Fibroblast of upper back skin (primary cell): ENCODE data around the gene MAP4K2.
"Not testable (repeated sequence)": the region's sequence is repeated elsewhere in the genome, so short reads cannot be mapped to it uniquely, and the experiment has no call there.

Source experiments
- DNase-seq: peaks from one replicate; pipeline ENCODE4 v3.0.0-alpha.2; 2013

Gene MAP4K2

DNA sequence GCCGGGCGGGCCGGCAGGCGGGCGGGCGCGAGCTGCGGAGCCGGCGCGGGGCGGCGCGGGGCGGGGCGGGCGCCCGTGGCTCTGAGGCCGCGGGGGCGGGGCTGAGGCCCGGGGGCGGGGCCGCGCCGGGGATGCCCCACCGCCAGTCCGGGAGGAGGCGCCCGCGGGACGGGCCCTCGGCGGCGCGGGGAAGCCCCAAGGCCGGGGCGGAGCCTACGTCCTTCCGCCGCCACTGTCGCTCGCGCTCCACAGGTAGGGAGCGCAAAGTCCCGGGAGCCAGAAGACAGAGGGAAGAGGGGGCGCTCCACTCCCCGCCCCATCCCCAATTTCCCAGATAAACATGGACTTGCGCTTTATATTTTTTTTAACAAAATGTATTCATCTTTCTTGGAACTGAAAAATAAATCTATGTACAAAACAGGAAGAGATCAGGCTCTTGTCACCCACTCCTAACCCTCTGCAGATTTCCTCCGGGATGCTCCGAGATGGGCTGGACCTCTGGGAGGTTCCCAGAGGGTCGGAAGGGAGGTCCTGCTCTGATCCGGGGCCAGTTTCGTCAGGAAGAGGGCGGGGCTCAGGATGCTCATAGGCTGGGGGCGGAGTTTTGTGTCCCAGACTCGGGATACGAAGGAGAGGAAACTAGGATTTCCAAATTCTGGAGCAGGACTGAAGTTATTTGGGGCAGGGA is at the start of gene MAP4K2:
Gene MAP4K2 (minus strand): TSS at position 57 of the 688 bp plus-strand sequence. CDS start 65 bp downstream, outside the sequence.
- peak; percentile 82 for DNase-seq

DNA sequence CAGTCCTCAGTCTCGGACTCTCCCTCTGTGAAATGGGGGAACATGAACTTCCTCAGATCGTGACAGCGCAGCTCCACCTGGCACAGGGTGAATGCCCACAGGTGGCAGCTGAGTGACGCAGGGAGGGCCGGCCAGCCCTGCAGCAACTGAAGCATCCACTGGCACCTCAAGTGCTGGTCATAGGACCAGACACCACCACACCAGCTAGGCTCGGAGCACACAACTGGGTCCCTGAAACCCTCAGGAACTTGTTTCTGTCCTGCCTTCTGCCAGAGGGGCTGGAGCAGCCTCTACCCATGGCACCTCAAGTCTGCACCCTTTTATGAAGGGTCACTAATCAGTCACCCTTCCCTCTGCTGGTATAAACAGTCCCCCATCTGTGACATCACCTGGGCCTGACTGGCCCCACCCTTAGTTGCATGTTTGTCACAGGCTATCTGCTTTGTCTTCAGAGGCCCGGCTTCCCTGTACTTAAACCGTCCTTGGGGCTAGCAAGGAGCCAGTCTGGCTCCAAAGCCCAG is 48.9 kb upstream of the MAP4K2 start:
- DNase-seq, result no peak

DNA sequence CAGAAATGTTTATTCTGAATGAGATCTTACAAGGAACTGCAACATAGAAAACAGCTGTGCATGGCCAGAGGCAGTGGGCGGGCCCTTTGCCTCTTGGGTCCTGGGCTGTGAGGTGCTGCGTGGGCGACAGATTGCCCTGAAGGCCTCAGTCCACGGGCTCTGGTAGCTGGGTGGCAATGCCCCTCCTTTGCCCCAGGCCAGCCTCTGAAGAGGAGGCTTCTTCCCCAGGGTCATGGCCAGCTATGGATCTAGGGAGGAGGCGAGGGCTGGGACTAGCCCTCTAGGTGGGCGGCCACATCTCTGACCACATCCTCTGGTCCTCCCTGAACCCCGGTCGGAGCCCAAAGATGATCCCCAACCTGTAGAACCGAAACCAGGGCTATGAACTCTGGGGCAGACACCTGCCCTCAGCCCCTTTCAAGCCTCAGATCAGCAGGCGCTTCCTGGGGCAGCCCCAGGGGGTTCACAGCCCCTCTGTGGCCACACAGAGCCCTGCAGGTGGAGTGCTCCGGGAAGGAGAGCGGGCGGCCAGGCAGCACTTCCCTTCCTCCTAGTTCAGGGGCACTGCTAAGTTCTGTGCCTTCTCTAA is 48.1 kb upstream of the MAP4K2 start:
- no peak for DNase-seq

DNA sequence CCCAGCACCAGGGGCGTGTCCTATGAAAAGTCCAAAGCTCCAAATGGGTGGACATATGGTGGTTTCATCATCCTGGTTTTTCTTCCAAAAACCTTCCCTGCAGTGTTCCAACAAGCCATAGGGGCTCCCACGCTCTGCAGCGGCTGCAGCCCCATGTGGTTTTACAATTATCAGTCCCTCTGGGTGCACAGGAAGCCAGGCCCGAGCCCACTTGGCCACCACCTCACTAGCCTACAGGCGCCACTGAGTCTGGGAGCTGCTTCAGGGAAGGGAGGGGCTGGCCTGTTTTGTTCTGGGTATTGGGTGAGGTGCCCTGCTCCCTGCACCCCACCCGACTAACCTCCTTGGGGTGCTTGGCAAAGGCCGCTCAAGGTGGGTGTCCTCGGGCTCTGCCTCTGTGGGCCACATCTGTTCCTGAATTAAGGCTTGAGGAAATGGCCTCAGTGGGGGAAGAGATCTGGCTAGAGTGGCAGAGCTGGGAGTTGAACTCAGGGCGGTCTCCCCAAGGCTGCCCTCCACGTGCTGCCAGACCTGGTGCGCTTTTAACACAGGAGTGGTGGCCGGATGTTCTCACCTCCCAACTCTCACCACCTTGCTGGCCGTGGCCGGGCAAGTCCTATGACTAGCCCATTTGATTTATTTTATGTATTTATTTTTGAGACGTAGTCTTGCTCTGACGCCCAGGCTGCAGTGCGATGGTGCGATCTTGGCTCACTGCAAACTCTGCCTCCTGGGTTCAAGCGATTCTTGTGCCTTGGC is 46.8 kb upstream of the MAP4K2 start:
- peak; percentile 42 for DNase-seq

DNA sequence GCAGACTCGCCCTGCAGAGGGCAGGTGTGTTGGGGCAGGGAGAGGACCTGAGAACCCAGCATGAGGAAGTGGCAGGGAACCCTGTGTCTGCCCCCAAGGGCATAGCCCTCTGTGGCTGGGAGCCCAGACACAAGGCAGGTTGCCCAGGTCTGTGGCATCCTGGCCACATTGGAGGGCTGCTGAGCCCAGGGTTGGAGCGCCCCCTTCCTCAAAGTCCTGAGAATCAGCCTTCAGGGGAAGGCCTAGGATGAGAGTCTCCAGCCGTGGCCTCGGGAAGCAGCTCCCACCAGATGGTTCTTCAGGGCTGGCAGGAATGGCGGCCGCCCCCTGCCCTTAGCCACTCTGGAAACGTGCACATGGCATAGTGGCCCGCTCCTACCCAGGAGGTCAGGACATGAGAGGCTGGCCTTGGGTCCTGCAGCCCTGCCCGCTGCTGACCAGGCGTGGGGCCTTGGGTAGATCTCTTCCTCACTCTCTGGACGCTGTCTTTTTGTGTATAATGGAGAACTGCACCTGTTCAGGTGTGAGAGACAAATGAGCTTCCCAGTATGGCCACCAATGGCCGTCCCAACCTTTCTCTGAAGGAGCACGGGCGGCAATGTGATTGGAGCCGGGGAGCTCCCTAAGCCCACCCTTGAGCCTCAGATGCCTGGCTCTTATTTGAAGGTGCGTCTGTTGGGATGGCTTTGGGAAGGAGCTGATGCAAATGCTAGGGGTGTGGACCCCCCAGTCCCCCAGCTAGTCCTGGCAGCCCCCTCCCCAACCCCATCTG is 46.0 kb upstream of the MAP4K2 start:
- DNase-seq, result no peak

DNA sequence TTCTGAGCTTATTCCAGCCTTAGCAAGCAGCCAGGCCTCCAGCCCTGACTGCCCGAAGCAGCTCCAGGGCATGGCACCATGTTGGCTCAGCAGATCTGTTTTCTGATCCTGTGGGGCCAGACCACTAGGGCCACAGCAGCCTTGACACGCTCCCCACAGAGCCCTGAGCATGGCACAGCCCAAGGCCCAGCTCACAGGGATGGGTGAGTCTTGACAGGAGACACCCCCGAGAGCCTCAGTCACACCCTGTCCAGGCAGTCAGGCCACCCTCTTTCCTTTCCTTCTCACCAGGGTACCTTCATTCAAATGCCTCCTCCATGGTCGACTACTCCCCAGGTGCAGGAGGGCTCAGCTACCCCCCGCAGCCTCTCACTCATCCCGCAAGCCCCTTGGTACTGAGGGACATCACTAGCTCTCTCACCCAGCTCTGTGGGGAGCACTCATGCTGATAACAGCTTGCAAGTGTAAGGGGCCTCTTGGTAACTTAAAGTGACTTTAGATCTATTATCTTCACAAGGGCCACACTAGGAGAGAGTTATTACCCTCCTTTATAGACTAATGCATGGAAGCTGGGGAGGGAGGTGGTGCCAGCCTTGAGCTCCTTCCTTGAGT is 45.3 kb upstream of the MAP4K2 start:
- no peak for DNase-seq

DNA sequence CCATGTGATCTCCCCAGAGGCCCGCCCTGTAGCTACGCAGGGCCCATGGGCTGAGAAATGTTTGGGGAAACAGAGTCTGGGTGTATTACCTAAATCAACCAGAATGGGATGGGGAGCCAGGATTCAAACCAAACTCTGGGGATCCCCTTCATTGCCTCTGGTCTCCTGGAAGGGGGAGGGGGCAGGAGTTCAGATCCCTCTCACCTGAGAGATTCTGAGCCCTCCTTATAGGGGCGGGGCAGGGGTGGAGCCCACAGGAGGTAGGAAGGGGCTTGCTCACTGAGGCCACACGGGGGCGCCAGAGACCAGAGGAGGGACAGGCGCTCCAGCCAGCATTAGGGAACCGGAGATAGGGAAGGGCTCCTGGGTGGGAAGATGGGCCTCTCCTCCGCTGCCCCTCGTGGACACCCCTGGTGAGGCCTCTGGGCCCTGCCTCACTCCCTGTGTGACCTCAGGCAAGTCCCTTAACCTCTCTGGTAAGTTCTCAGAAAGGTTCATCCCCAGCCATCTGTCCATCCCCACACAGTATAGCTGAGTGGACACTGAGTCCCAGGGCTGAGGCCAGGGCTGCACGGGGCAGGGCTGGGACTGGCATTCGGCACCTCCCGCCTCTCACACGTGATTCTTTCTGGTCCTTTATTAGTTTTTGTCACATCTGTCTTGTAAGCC is 44.1 kb upstream of the MAP4K2 start:
- DNase-seq, result peak; percentile 89

DNA sequence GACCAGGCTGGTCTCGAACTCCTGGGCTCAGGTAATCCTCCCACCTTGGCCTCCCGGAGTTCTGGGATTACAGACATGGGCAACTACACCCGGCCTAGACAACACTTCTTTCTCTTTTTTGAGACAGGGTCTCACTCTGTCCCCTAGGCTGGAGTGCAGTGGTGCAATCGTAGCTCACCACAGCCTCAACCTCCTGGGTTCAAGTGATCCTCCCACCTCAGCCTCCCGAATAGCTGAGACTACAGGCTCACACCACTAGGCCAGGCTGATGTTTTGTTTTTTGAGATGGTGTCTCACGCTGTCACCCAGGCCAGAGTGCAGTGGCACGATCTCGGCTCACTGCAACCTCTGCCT is 42.7 kb upstream of the MAP4K2 start:
- not testable (repeated sequence) for DNase-seq

DNA sequence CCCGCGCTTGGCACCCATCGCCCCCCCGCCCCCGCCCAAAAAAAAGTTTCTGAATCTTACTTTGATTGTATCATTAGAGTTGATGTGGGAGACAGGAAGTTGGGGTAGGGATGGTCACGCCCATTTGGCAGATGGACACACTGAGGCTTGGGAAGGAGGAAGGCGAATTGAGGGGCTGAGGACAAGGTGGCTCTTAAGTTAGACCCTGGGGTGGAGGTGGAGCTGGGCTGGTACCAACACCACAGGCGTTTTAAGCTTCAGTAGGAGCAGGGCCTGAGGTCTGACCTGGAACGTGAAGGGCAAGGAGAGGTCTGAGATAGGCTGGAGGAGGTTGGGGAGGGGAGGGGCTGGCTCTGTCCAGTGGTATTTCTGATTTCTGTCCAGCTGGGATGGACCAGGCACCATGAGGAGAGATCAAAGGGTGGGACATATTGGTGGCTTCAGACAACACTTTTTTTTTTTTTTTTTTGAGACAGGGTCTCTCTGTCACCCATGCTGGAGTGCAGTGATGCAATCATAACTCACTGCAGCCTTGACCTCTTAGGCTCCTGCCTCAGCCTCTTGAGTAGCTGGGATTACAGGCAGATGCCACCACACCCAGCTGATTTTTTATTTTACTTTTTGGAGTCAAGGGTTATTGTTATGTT is 42.2 kb upstream of the MAP4K2 start:
- no peak for DNase-seq

DNA sequence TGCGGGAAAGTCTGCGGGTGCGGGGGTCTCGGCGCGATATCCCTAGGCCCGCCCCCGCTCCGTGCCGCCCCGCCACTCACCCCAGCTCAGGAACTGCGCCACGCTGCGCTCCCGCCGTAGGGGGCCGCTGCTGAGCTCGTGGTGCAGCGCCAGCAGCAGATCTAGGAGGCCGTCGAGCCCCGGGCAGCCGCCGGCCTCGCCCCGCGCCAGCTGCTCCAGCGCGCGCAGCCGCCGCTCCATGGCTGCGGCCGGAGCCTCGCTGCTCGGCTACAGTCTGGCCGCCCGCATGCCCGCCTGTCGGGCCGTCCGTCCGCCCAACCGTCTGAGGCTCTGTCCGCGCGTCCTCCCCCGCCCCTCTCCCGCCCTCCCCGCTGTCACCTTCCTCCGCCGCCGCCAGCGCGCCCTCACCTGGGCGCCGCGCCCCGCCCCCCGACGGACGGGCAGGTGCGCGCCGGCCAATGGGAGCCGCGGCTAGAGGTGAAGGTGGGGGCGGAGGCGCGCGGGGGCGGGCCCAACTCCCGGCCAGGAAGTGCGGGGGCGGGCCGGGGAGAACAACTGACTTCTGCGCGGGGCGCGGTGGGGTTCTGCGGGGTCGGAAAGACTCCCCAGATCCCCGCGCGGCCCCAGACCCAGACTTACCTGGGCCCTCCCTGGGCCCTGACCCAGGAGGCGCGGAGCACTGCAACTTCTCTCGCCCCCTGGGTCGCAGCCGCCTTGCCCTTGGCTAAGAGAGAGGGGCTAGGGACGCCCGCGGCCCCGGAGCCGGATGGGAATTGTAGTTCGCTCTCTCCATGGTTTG is 41.5 kb upstream of the MAP4K2 start, which contains the start of gene CDC42BPG:
Gene CDC42BPG (minus strand): TSS at position 324 of the 799 bp plus-strand sequence. CDS start 84 bp downstream, at position 240.
- DNase-seq, result peak; percentile 52

DNA sequence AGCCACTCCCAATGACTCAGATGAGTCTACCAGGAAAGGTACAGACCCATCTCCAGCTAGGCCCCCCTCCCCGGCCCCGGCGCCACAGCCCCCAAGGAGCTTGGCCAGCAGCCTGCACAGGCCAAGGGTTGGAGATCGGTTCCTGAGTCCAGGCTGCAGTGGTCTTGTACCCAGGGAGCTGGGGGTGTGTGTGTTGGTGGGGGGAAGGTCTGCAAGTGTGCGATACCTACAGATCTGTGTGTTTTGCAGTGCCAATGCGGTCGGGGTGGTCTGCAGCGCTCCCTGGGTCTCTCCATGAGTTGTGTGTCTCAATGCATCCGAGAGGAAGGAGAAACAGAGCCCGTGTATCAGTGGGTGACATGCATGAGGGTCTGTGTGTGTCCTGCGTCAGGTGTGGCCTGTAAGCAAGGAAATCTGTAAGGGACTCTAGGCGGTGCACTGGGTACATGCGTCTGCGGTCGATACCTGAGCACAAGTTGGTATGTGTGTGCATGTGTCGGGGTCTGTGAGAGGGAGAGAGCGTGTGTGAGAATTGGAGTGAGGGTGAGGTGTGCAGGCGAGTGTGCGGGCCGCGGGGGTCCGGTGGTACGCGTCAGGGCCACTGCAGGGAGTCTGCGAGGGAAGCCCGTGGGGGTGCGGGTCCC is 40.8 kb upstream of the MAP4K2 start:
- no peak for DNase-seq

DNA sequence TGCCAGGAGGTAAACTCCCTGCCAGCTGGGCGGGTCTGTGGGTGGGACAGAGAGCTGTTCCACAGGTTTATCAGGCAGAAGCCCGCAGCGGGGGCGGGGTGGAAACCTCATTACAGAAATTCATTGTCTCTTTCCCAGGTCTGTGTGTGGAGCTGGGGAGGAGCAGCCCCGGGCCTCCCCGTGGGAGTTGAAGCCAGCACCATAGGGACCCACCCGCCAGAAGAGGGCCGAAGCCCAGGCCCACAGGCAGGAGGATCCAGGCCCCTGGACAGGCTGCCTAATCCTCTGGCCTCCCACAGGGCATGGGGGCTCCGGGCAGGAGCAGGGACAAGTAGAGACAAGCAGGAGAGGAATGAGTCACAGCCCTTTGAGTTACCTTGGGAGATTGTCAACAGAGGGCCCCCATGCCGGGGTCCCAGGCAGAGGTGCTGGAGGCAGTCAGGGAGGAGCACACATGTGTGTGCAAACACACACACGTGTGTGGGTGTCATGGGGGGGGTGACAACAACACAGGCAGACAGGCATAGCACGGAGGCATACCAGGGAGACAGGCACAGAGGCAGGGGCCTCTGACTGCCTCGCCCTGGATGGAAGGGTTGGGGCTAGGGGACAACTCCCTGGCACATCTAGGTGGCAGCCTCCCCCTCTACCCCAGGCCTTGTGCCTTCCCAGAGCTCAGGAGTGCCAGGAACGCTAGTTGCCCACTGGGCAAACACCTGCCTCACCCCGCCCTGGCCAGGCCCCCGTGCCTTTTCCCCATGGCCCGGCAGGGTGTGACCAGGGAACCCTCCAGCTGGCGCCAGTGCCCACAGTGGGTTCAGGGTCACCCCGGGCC is 40.1 kb upstream of the MAP4K2 start:
- DNase-seq, result no peak

DNA sequence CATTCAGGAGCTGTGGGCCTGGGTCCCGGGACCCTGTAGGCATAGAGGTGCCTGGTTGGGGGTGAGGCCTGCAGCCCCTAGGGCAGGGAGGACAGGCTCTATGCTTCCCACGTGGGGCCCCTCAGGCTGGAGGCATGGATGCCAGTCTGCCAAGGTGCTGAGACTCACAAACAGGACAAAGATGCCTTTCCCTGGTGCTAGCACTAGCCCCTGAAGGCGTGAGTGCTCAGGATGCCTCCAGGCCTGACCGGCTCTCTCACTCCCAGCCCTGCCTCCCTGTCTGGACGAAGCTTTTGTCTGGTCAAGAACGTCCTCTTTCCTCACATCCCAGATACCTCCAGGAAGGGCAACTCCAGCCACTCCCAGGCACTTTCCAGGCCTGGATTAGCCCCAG is 39.3 kb upstream of the MAP4K2 start:
- no peak for DNase-seq

DNA sequence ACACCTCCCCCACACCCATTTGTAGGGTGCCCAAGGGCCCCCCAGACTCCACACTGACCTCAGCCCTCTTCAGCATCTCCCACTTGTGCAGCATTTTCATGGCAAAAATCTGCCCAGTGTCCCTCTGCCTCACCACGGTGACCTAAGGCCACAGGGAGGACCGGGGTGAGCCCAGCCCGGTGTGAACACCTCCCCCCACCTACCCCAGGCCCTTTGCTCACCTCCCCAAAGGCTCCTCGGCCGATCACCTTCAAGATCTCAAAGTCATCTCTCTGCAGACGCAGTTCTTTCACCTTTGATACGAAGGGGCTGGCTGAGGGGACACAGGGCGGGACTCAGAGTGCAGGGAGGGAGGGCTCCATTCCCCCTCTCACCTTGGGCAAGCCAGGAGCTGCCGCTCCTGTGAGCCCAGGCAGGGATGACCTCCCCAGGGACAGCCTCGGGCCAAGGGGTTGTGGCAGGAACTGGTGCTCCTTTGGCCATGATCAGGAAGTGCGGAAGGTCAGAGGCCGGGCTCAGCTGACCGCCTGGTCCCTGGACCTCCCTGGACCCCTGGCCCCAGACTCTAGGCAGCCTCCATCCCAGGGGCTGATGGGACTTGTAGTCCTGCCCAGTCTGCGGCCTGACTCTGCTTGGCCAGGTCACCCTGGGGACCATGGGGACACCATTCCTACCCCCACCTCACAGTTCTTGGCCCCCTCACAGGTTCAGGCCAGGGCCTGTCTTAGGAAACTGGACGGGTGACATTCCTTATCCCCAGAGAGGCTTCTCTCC is 38.8 kb upstream of the MAP4K2 start:
- DNase-seq, result no peak

DNA sequence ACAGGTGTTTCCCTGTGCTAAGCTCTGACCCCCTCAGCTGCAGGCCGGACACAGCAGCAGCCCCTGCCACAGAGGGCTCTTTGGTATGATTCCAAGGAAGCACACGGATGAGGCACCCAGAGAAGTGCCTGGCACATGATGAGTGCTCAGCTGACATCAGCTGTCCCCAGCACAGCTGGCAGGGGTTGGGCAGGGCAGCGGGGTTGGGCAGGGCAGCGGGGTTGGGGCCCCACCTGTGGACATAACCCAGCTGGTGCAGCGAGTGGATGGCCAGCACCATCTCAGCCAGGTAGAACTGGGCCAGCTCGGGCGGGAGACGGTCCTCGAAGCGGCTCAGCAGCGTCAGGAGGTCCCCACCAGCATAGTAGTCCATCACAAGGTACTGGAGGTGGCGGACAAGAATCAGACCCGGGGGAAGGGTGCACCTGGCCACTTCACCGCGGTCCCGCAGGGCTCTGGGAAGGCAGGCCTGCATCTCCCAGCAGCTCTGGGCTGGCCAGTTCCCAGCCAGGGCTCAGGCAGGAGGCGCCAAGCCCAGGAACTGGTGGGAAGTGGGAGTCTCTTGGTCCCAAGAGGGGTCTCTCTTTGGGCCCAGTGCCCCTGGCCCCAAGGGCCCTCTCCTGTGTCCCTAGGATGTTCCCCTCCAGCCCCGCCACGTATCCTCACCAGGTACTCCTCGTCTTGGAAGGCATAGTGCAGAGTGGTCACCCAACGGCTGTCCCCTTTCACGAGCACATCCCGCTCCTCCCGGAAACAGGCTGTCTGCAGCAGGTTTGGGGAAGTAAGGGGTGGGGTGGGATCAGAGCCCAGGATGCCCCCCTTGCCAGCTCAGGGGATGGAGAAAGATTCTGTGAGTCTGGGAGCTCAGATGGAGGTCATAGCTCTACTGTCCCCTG is 37.1 kb upstream of the MAP4K2 start:
- DNase-seq, result no peak

DNA sequence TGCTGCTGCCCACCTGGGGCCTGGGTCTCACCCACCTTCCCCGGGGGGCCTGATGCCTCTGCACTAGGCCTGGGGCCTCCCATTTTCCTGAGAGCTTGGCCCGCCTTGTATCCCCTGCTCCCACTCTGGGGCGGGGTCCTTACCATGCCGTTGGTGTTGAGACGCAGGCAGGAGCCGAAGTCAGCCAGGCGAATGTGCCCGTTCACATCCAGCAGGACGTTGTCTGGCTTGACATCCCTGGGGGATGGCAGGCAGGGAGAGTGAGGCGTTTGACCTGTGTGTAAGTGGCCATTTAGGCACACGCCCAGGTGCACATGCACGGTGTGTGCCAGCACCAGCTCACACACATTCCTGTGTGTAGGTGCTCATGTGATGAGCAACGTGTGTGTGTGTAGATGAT is 36.3 kb upstream of the MAP4K2 start:
- no peak for DNase-seq
